DOHH2 (cell line): ENCODE data around the gene EFL1.

Source experiments
- H3F3A ChIP-seq: fragments of 200-600 bp; sonication (generic), shearing (Covaris generic); 2 replicates; pipeline ENCODE4 v1.6.0; 2016; ENCODE audit warnings: antibody characterized with exemption, mild to moderate bottlenecking; ENCODE audit not compliant: control insufficient read depth, insufficient read depth
- H3K27ac ChIP-seq: fragments of 200-600 bp; sonication (generic); 2 replicates; pipeline ENCODE4 v1.5.1; 2014; ENCODE audit warnings: low read depth, mild to moderate bottlenecking, low read length, moderate library complexity
- H3K27me3 ChIP-seq: fragments of 200-600 bp; sonication (generic); 2 replicates; pipeline ENCODE4 v1.6.1; 2014; ENCODE audit warnings: mild to moderate bottlenecking, low read length, mixed read lengths; ENCODE audit not compliant: control insufficient read depth
- H3K36me3 ChIP-seq: fragments of 200-600 bp; sonication (generic); 2 replicates; pipeline ENCODE4 v1.6.1; 2014; ENCODE audit warnings: mild to moderate bottlenecking, low read length, moderate library complexity, mixed read lengths; ENCODE audit not compliant: control insufficient read depth
- H3K4me1 ChIP-seq: fragments of 200-600 bp; sonication (generic); 2 replicates; pipeline ENCODE4 v1.6.1; 2014; ENCODE audit warnings: mild to moderate bottlenecking, low read length, mixed read lengths; ENCODE audit not compliant: control insufficient read depth
- H3K4me2 ChIP-seq: fragments of 200-600 bp; sonication (generic); 2 replicates; pipeline ENCODE4 v1.6.0; 2014; ENCODE audit warnings: mild to moderate bottlenecking, low read length, moderate library complexity
- H3K4me3 ChIP-seq: fragments of 200-600 bp; sonication (generic); 2 replicates; pipeline ENCODE4 v1.5.1; 2014; ENCODE audit warnings: mild to moderate bottlenecking, low read length, mixed read lengths
- H3K79me2 ChIP-seq: fragments of 200-600 bp; sonication (generic); 2 replicates; pipeline ENCODE4 v1.6.1; 2014; ENCODE audit warnings: mild to moderate bottlenecking, low read length, mixed read lengths; ENCODE audit not compliant: control insufficient read depth
- H3K9me2 ChIP-seq: fragments of 200-600 bp; sonication (generic); replicated peaks from 2 replicates; pipeline ENCODE4 v1.6.1; 2014; ENCODE audit warnings: mild to moderate bottlenecking, low read length, mixed read lengths; ENCODE audit not compliant: control insufficient read depth
- H3K9me3 ChIP-seq: fragments of 200-600 bp; sonication (generic); 2 replicates; pipeline ENCODE4 v1.6.1; 2014; ENCODE audit warnings: antibody characterized with exemption, low read length, mixed read lengths; ENCODE audit not compliant: control insufficient read depth, insufficient read depth
- H4K20me1 ChIP-seq: fragments of 200-600 bp; sonication (generic); 2 replicates; pipeline ENCODE4 v1.6.0; 2014; ENCODE audit warnings: low read depth, mild to moderate bottlenecking, antibody characterized with exemption, low read length, moderate library complexity; ENCODE audit not compliant: control insufficient read depth, insufficient read depth
- CTCF ChIP-seq: fragments of 200-600 bp; sonication (generic); IDR thresholded peaks from one replicate; pipeline ENCODE4 v1.5.1; 2014; ENCODE audit warnings: antibody characterized with exemption, mild to moderate bottlenecking, low read depth, low read length; ENCODE audit not compliant: poor library complexity, severe bottlenecking
- EZH2phosphoT487 ChIP-seq: fragments of 200-600 bp; sonication (generic); IDR thresholded peaks from 2 replicates; pipeline ENCODE4 v1.6.1; 2017; ENCODE audit warnings: borderline replicate concordance, mild to moderate bottlenecking, antibody characterized with exemption, low read length, moderate library complexity, mixed read lengths

Gene EFL1

GRCh38 chr15:82158811-82159210, 103.7 kb downstream of the EFL1 start:
- H4K20me1 ChIP-seq = no peaks in the 10 kb centered on the region
- H3F3A ChIP-seq = no peaks in the 10 kb centered on the region
- H3K79me2 ChIP-seq = no peaks in the 10 kb centered on the region
- H3K4me2 ChIP-seq = no peak overlapping the region
- no peak overlapping the region for H3K27ac ChIP-seq
- no peaks in the 10 kb centered on the region for H3K4me1 ChIP-seq
- H3K9me3 ChIP-seq = no peaks in the 10 kb centered on the region
- no peaks in the 10 kb centered on the region for H3K27me3 ChIP-seq
- peaks cover 53% of the 10 kb centered on the region for H3K36me3 ChIP-seq
- no peak for TF ChIP-seq CTCF
- TF ChIP-seq EZH2phosphoT487 = no peak
- no peak overlapping the region for H3K4me3 ChIP-seq
- H3K9me2 ChIP-seq = no peaks in the 10 kb centered on the region

- Histone ChIP-seq H3K4me1 (no peaks in the 10 kb centered on the region), H3K4me3 (no peak overlapping the region), H3F3A (no peaks in the 10 kb centered on the region), H3K27ac (no peak overlapping the region), H3K9me3 (no peaks in the 10 kb centered on the region), H3K27me3 (no peaks in the 10 kb centered on the region), H3K9me2 (no peaks in the 10 kb centered on the region), H3K4me2 (no peak overlapping the region), H3K36me3 (peaks cover 21% of the 10 kb centered on the region), H4K20me1 (no peaks in the 10 kb centered on the region), H3K79me2 (no peaks in the 10 kb centered on the region)
- no peak for TF ChIP-seq CTCF
- TF ChIP-seq EZH2phosphoT487 = no peak
Observed at GRCh38 chr15:82150645-82151044, 111.9 kb downstream of the EFL1 start.

- Histone ChIP-seq H3K79me2 (no peaks in the 10 kb centered on the region), H3K4me1 (no peaks in the 10 kb centered on the region), H3K27me3 (no peaks in the 10 kb centered on the region), H3K9me2 (no peaks in the 10 kb centered on the region), H3K36me3 (peaks cover 11% of the 10 kb centered on the region), H3K4me2 (no peak overlapping the region), H3K4me3 (no peak overlapping the region), H4K20me1 (no peaks in the 10 kb centered on the region), H3F3A (no peaks in the 10 kb centered on the region), H3K9me3 (no peaks in the 10 kb centered on the region), H3K27ac (no peak overlapping the region)
- TF ChIP-seq EZH2phosphoT487 = no peak
- TF ChIP-seq CTCF = no peak
Observed at GRCh38 chr15:82146990-82147461, 115.5 kb downstream of the EFL1 start.

- H3K9me3 ChIP-seq = no peaks in the 10 kb centered on the region
- no peaks in the 10 kb centered on the region for H4K20me1 ChIP-seq
- no peaks in the 10 kb centered on the region for H3F3A ChIP-seq
- TF ChIP-seq CTCF (no peak), EZH2phosphoT487 (no peak)
- H3K9me2 ChIP-seq = no peaks in the 10 kb centered on the region
- H3K4me1 ChIP-seq = no peaks in the 10 kb centered on the region
- no peak overlapping the region for H3K27ac ChIP-seq
- no peak overlapping the region for H3K4me3 ChIP-seq
- H3K79me2 ChIP-seq = no peaks in the 10 kb centered on the region
- H3K36me3 ChIP-seq = peaks cover 7% of the 10 kb centered on the region; the same call in 1 of the 2 replicates
- H3K27me3 ChIP-seq = no peaks in the 10 kb centered on the region
- H3K4me2 ChIP-seq = no peak overlapping the region
Observed at GRCh38 chr15:82146576-82146975, 116.0 kb downstream of the EFL1 start.
